NOMO-1 (cell line): Measurements from ENCODE around the gene SUMF1.

Experiments used
- DNase-seq, 2 experiments: peaks; one replicate each; lab custom pipeline; 2025; ENCODE audit not compliant: unreplicated experiment in 2 of 2; lab: John Stamatoyannopoulos, UW

The SUMF1 gene

GRCh38 chr3:4466741-4467521 lies at the start of gene SUMF1:
Gene SUMF1, minus strand, starts transcription at chr3:4467269. Its CDS starts 24 bp downstream, at chr3:4467245.
- peak; percentile 53 to 71 for DNase-seq

GRCh38 chr3:4515916-4516579 lies 49.0 kb upstream of the SUMF1 start:
- DNase-seq: no peak

- no peak for DNase-seq
Observed at GRCh38 chr3:4514916-4515315, 47.8 kb upstream of the SUMF1 start.

- no peak for DNase-seq
Observed at GRCh38 chr3:4514321-4514720, 47.3 kb upstream of the SUMF1 start.

- DNase-seq: no peak
Observed at GRCh38 chr3:4512895-4513616, 46.0 kb upstream of the SUMF1 start.

GRCh38 chr3:4511491-4512262 lies 44.6 kb upstream of the SUMF1 start:
- DNase-seq: no peak

- DNase-seq: no peak
Observed at GRCh38 chr3:4509983-4510755, 43.1 kb upstream of the SUMF1 start.

GRCh38 chr3:4509043-4509442 lies 42.0 kb upstream of the SUMF1 start:
- no peak for DNase-seq

GRCh38 chr3:4508048-4508981 lies 41.2 kb upstream of the SUMF1 start:
- no peak for DNase-seq

GRCh38 chr3:4507024-4507596 lies 40.0 kb upstream of the SUMF1 start:
- DNase-seq: peak in 1 of 2 experiments; percentile 41

GRCh38 chr3:4506559-4507023 lies 39.5 kb upstream of the SUMF1 start:
- no peak for DNase-seq

- no peak for DNase-seq
Observed at GRCh38 chr3:4505688-4506558, 38.9 kb upstream of the SUMF1 start.

- no peak for DNase-seq
Observed at GRCh38 chr3:4504340-4505261, 37.5 kb upstream of the SUMF1 start.

- DNase-seq: peak in 1 of 2 experiments; percentile 42
Observed at GRCh38 chr3:4503050-4503449, 36.0 kb upstream of the SUMF1 start.

GRCh38 chr3:4501927-4502326 lies 34.9 kb upstream of the SUMF1 start:
- no peak for DNase-seq

- no peak for DNase-seq
Observed at GRCh38 chr3:4501437-4501836, 34.4 kb upstream of the SUMF1 start.

- DNase-seq: no peak
Observed at GRCh38 chr3:4498446-4498845, 31.4 kb upstream of the SUMF1 start.
